ENCODE data around the gene ADAMTS10. TPM values are rescaled to one million over a fixed set of nuclear protein-coding genes. Genes with fewer than 3 reads are reported as not detected.
A peak's percentile ranks its signal among the peaks of the same experiment; 100 is the strongest.

ADAMTS10 gene
- total RNA-seq, 1 experiment from 2014 or later, result 10.2 TPM

GRCh38 chr19:8569066-8569771, 41.3 kb downstream of the ADAMTS10 start:
- no TSS peak for BruUV-seq (replicated peaks)
- peak; percentile 49 for DNase-seq (ENCODE audit: low read depth, low spot score)

GRCh38 chr19:8567522-8568172, 42.9 kb downstream of the ADAMTS10 start:
- intact Hi-C loops (cut with micrococcal nuclease), result no loop called here
- Histone ChIP-seq H4K20me1 (ENCODE audit: insufficient read depth) (no peaks in the 10 kb centered on the region), H3K4me2 (ENCODE audit: low read length) (no peak overlapping the region), H3K9me2 (ENCODE audit: insufficient read depth) (no peaks in the 10 kb centered on the region), H3K4me1 (ENCODE audit: control insufficient read depth in 1 of 2, insufficient read depth in 2 of 2, low read length in 2 of 2) (peaks cover 8 to 20% of the 10 kb centered on the region in 2 experiments), H3K36me3 (ENCODE audit: control insufficient read depth in 1 of 2, insufficient read depth in 2 of 2, low read length in 2 of 2) (no peaks in the 10 kb centered on the region), H3K27ac (ENCODE audit: low read depth, low read length) (no peak overlapping the region), H3K9me3 (ENCODE audit: control insufficient read depth in 1 of 2, insufficient read depth in 1 of 2, low read depth in 1 of 2, low read length in 2 of 2) (no peaks in the 10 kb centered on the region), H2AFZ (ENCODE audit: low read depth, low read length, poor library complexity, severe bottlenecking) (no peak overlapping the region), H3K9ac (ENCODE audit: low read length) (no peak overlapping the region), H3K4me3 (replicated peaks in 1 of 2; ENCODE audit: low read depth in 1 of 2, low read length in 2 of 2) (no peak overlapping the region), H3K79me2 (ENCODE audit: insufficient read depth, low read length) (no peaks in the 10 kb centered on the region), H3K27me3 (ENCODE audit: insufficient read depth, low read length) (no peaks in the 10 kb centered on the region)
- ChIA-PET RAD21 (ENCODE audit: low non-redundant PET in 1 of 2, low total read pairs in 2 of 2, uncharacterized antibody in 2 of 2, unreplicated experiment in 2 of 2) (no interaction called here), CTCF (interaction anchor here (2.7 to 2.8 kb wide), 2 partner anchors 11 to 13 kb away, joined by 7 to 8 read pairs; no protein-coding TSS in a partner anchor), POLR2A (no interaction called here)
- no peak for TF ChIP-seq RAD21 (IDR thresholded peaks at IDR 0.05; ENCODE audit: low read depth)
- no peak for TF ChIP-seq FOSL1 (IDR thresholded peaks at IDR 0.05; ENCODE audit: low read depth)
- no TSS peak for BruUV-seq (replicated peaks)
- DNase-seq (ENCODE audit: low read depth, low spot score) (no peak), ATAC-seq (no peak)

More at GRCh38 chr19:8569066-8569771, 41.3 kb downstream of the ADAMTS10 start:
- Histone ChIP-seq H3K27ac (ENCODE audit: low read depth, low read length) (no peak overlapping the region), H3K27me3 (ENCODE audit: insufficient read depth, low read length) (no peaks in the 10 kb centered on the region), H3K9ac (ENCODE audit: low read length) (no peak overlapping the region), H3K4me3 (replicated peaks in 1 of 2; ENCODE audit: low read depth in 1 of 2, low read length in 2 of 2) (peak overlapping the region in 1 of 2 experiments; percentile 38; a peak in 2 of 4 replicates), H3K9me3 (ENCODE audit: control insufficient read depth in 1 of 2, insufficient read depth in 1 of 2, low read depth in 1 of 2, low read length in 2 of 2) (no peaks in the 10 kb centered on the region), H2AFZ (ENCODE audit: low read depth, low read length, poor library complexity, severe bottlenecking) (no peak overlapping the region), H3K9me2 (ENCODE audit: insufficient read depth) (no peaks in the 10 kb centered on the region), H3K79me2 (ENCODE audit: insufficient read depth, low read length) (no peaks in the 10 kb centered on the region), H3K36me3 (ENCODE audit: control insufficient read depth in 1 of 2, insufficient read depth in 2 of 2, low read length in 2 of 2) (no peaks in the 10 kb centered on the region), H3K4me1 (ENCODE audit: control insufficient read depth in 1 of 2, insufficient read depth in 2 of 2, low read length in 2 of 2) (peaks cover 8 to 20% of the 10 kb centered on the region in 2 experiments), H3K4me2 (ENCODE audit: low read length) (peak overlapping the region; percentile 79), H4K20me1 (ENCODE audit: insufficient read depth) (no peaks in the 10 kb centered on the region)
- TF ChIP-seq POLR2A (IDR thresholded peaks at IDR 0.05; ENCODE audit: borderline replicate concordance, extremely low read depth, insufficient read depth, insufficient read length), result no peak
- TF ChIP-seq POLR2AphosphoS5 (IDR thresholded peaks at IDR 0.05; ENCODE audit: low read depth, low read length), result no peak
- TF ChIP-seq FOSL1 (IDR thresholded peaks at IDR 0.05; ENCODE audit: low read depth), result peak; percentile 54
- TF ChIP-seq RAD21 (IDR thresholded peaks at IDR 0.05; ENCODE audit: low read depth), result no peak
- TF ChIP-seq CEBPB (IDR thresholded peaks at IDR 0.05; ENCODE audit: low read depth), result peak; percentile 85
- RAD21 ChIA-PET (ENCODE audit: low non-redundant PET in 1 of 2, low total read pairs in 2 of 2, uncharacterized antibody in 2 of 2, unreplicated experiment in 2 of 2), result interaction anchor here in 1 of 2 experiments (1.2 kb wide), 1 partner anchor 73 kb away, joined by 3 read pairs; no protein-coding TSS in a partner anchor
- intact Hi-C loops (cut with micrococcal nuclease), result no loop called here
- CTCF ChIA-PET, result interaction anchor here (1.1 kb wide), 1 partner anchor 9 kb away, joined by 7 read pairs; no protein-coding TSS in a partner anchor
- POLR2A ChIA-PET, result no interaction called here
- peak; percentile 84 for ATAC-seq
